ENCODE measurements around the gene SIRT1. TPM values are rescaled to one million over a fixed set of nuclear protein-coding genes. Genes with fewer than 3 reads are reported as not detected.
"Not testable (repeated sequence)": the region's sequence is repeated elsewhere in the genome, so short reads cannot be mapped to it uniquely, and the experiment has no call there.

SIRT1 gene
- total RNA-seq, 1 experiment from 2014 or later, result 3.6 TPM

DNA sequence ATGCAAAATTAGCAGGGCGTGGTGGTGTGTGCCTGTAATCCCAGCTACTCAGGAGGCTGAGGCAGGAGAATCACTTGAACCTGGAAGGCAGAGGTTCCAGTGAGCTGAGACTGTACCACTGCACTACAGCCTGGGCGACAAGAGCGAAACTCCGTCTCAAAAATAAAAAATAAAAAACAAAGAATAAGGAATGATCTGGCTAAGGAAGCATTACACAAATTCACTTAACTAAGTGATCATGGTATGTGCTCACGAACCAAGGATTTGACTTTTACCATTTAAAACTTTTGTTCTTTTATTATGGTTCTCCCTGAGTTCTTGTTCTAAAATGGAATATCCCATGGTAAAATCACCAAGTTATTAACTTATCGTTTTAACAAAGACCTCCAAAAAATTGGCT is 71.2 kb downstream of the SIRT1 start:
- DNase-seq (ENCODE audit: low spot score), result no peak

DNA sequence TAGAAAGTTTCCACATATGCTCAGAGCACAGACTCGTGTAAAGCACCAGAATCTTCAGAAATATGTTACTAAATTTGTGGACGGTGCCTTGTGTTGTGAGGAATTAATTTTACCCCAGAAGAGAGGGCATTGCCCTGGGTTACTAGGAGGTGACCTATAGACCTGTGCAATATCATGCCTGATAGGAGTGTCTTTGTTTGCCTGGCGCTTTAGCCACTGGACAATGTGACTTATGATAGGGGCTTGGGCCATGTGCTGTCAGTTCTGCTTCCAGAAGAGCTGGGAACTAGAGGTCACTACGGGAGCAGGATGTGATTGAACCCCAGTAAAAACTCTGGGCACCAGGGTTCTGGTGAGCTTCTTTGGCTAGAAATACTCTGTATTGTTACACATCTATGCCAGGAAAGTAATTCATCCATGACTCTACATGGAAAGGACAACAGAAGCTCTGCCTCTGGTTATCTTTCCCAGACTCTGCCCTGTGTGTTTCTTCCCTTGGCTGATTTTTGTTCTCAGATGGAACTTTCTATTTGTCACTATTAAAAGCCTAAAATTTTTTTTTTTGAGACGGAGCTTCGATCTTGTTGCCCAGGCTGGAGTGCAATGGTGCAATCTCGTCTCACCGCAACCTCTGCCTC is 75.5 kb downstream of the SIRT1 start:
- no peak for DNase-seq (ENCODE audit: low spot score)

DNA sequence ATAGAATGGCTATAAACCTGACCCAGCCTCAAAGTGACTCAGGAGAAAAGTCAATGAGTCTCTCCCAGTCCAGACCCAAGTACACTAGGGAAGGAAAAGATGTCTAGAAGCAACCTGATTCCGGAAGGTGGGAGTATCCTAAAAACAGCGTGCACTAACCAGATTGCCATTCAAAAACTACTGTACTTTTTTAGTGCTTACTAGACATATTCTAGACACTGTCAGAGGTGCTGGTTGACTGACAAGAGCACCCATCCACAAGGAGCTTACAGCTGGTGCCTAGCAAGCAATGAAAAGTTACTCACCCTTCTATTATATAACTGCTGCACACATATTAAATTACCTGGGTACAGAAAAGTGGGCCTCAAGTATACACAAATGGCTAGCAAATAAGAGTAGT is 81.0 kb downstream of the SIRT1 start:
- no peak for DNase-seq (ENCODE audit: low spot score)

DNA sequence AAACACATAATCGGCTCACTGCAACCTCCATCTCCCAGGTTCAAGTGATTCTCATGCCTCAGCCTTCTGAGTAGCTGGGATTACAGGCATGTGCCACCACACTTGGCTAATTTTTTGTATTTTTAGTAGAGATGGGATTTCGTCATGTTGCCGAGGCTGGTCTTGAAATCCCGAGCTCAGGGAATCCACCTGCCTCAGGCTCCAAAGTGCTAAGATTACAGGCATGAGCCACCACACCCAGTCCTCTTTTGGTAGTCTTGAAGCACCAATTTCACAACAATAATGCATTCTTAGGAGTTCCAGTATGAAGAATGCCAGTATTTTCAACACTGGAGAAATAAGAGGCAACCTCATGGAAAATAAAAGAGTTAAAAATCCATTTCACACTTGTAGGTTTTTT is 81.6 kb downstream of the SIRT1 start:
- not testable (repeated sequence) for DNase-seq (ENCODE audit: low spot score)

Small RNA genes lying within 50 kb of the gene (small RNA-seq; reads per million reads assigned to genes)
- not detected for gene RNU6-523P

Other genes starting within 250 kb of the SIRT1 start
- gene CTNNA3, start 188.5 kb upstream of the SIRT1 start, total RNA-seq (2014; rRNA removed; shearing (Covaris generic)), result not detected in 2 replicates
- 2.8 and 3.4 TPM in 2 replicates for gene DNAJC12, start 46.5 kb upstream of the SIRT1 start, total RNA-seq (2014; rRNA removed; shearing (Covaris generic))
- gene HERC4, start 190.6 kb downstream of the SIRT1 start, total RNA-seq (2014; rRNA removed; shearing (Covaris generic)), result 15.8 and 19.4 TPM in 2 replicates
- not detected in 2 replicates for gene MYPN, start 224.8 kb downstream of the SIRT1 start, total RNA-seq (2014; rRNA removed; shearing (Covaris generic))

All from HT-29 (cell line).